GM12873 (cell line): ENCODE measurements around the gene UST.

Experiments used
- TF ChIP-seq, protein P1 (sequence below): IDR thresholded peaks from 2 replicates; pipeline ENCODE4 v1.5.1; 2012; ENCODE audit warnings: low read depth, mild to moderate bottlenecking, moderate library complexity, low read length, control low read depth; ENCODE audit not compliant: insufficient read depth; ENCODE audit errors: missing control alignments

Gene UST

DNA sequence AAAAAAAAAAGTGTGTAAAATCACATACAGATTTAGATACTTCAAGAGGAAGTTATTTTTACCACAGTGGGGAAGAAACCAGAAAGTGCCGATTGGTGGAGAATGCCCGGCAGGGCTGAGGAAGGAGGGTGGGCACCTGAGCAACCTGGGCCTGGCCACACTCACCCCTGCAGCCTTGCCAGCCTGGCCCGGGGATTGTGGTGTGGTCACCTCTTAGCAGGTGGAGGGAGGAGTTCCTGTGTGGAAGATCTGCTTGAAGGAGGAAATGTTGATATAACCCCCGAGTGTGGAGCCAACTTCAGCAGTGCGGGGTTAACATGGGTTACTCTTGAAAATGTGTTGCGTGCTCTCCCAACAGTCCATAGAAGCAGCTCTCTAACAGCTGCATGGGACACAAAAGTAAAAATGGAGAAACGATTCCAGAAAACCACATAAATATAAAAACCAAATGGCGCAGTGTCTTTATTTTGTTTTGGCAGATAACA, 14.7 kb downstream of the UST start:
- TF ChIP-seq, protein P1, sequence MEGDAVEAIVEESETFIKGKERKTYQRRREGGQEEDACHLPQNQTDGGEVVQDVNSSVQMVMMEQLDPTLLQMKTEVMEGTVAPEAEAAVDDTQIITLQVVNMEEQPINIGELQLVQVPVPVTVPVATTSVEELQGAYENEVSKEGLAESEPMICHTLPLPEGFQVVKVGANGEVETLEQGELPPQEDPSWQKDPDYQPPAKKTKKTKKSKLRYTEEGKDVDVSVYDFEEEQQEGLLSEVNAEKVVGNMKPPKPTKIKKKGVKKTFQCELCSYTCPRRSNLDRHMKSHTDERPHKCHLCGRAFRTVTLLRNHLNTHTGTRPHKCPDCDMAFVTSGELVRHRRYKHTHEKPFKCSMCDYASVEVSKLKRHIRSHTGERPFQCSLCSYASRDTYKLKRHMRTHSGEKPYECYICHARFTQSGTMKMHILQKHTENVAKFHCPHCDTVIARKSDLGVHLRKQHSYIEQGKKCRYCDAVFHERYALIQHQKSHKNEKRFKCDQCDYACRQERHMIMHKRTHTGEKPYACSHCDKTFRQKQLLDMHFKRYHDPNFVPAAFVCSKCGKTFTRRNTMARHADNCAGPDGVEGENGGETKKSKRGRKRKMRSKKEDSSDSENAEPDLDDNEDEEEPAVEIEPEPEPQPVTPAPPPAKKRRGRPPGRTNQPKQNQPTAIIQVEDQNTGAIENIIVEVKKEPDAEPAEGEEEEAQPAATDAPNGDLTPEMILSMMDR: no peak

DNA sequence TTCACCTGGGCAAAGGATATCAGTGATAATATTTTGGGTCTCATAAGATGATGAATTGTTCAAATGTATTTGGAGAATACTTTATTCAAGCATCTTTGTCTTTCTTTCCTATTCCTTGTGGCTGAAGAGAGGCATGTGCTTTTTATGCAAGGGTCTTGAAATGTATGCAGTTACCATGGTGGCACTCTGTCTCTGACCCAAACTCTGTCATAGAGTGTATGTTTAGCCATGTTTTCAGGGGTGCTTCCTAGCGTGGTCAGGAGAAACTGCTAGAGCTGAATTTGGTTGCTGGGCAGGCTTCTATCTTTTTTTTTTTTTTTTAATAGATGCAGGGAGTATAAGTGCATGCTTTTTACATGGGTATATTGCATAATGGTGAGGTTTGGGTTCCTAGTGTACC, 15.4 kb downstream of the UST start:
- TF ChIP-seq, protein P1: no peak

DNA sequence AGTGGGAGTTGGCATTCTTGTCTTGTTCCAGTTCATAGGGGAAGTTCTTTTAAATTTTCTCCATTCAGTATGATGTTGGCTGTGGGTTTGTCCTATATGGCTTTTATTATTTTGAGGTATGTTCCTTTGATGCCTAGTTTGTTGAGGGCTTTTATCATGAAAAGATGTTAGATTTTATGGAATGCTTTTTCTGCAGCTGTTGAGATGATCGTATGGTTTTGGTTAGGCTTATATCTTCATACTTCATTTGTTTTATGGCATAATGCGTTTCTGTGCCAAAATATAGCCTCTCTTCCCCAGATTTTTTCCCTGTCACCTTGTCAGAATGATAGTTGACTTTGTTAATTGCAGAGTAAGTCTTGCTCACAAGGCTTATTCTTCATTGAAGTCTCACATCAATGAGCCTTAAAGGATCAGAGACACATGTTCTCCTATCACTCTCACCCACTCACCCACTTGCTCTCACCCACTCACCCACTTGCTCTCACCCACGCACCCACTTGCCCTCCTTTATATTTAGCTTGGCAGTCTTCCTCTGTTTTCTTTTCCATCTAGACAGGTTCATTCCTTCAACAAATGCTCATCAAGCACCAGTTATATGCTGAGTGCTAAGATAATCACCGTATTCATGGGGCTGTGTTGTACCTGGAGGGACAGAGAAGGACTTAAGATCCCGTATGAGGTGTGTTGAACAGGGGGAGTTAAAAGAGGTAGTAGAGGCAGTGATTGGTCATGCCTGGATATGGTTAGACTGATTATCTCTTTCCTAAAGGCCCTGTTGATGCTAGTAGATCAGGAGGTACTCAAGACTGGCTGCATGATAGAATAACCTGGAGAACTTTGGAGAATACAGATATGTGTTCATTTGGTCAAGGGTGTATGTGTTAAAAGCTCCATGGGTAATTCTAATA, 19.3 kb downstream of the UST start:
- TF ChIP-seq, protein P1: no peak

DNA sequence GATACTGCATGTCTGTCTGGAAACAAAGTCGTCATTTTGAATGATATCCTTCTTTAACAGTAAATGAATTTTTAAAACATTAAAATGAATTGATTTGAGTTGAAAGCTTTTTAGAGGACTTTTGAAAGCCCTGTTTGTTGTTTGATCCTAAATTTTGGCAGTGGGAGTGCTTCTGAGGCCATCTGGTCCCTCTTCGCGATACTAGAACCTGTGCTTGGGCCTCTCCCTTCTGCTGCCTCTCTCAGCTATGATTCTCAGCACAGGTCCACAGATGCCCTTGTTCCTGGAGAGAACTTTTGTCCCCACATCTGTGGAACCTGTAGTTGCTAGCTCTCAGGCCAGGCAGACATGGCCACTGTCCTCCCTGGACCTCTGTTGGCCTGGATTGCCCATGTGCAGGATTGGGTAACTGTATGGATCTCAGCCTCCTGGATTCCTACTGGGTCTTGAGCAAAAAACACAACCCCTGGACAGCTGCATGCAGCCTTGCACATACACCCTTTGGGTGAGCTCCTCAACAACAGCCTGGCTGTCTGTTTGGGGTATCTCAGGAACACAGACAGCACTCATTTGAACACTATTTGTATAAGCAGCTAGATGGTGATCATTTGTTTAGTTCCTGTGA, 21.9 kb downstream of the UST start:
- TF ChIP-seq, protein P1: no peak

GRCh38 chr6:148769304-148769968, 22.6 kb downstream of the UST start:
- TF ChIP-seq, protein P1: no peak

GRCh38 chr6:148770408-148771211, 23.8 kb downstream of the UST start:
- TF ChIP-seq, protein P1: no peak
